ENCODE data around the gene TOX2. TPM values are rescaled to one million over a fixed set of nuclear protein-coding genes. Genes with fewer than 3 reads are reported as not detected.

Gene TOX2
- total RNA-seq, 1 experiment from 2014 or later: 1.7 TPM

- Mint-ChIP-seq H3K4me3 (no peak overlapping the region), H3K4me1 (no peaks in the 10 kb centered on the region)
Measured at GRCh38 chr20:44098657-44099056, 184.0 kb downstream of the TOX2 start.

More at GRCh38 chr20:44098657-44099056, 184.0 kb downstream of the TOX2 start:
- H2BK20ac ChIP-seq (ENCODE audit: low read depth, low read length, poor library complexity, severe bottlenecking): no peak overlapping the region
- no peak overlapping the region for H3K18ac ChIP-seq (ENCODE audit: insufficient read length, low read depth, low read length)
- H3K79me1 ChIP-seq (ENCODE audit: insufficient read depth, low read depth, low read length, poor library complexity, severe bottlenecking): no peaks in the 10 kb centered on the region
- no peak for DNase-seq
- H2AFZ ChIP-seq (ENCODE audit: low read length): no peak overlapping the region
- H3K27me3 Mint-ChIP-seq (ENCODE audit: low read depth): peaks cover 5% of the 10 kb centered on the region
- H3K27ac Mint-ChIP-seq: no peak overlapping the region
- no peak overlapping the region for H2BK15ac ChIP-seq (ENCODE audit: low read depth, low read length)
- H3T11ph ChIP-seq (ENCODE audit: low read length): no peak overlapping the region
- H3K9me3 Mint-ChIP-seq: no peaks in the 10 kb centered on the region
- no peaks in the 10 kb centered on the region for H3K36me3 Mint-ChIP-seq (ENCODE audit: insufficient read depth in 1 of 3, low read depth in 3 of 3)
- no peak overlapping the region for H3K14ac ChIP-seq (ENCODE audit: insufficient read depth, low read length)
- H4K5ac ChIP-seq (ENCODE audit: insufficient read length, low read depth, low read length): no peak overlapping the region
- H4K91ac ChIP-seq (ENCODE audit: insufficient read length, low read depth, low read length): no peak overlapping the region
- H3K79me2 ChIP-seq (ENCODE audit: insufficient read depth, low read length): no peaks in the 10 kb centered on the region
- H2AK5ac ChIP-seq (ENCODE audit: insufficient read length, low read length): no peak overlapping the region
- H3K23me2 ChIP-seq (ENCODE audit: insufficient read length, low read depth, low read length, poor library complexity, severe bottlenecking): no peaks in the 10 kb centered on the region
- no peak for TF ChIP-seq CTCF (conservative IDR thresholded peaks at IDR 0.05)
- H4K20me1 ChIP-seq (ENCODE audit: control insufficient read depth, insufficient read depth, insufficient read length): no peaks in the 10 kb centered on the region
- no peak overlapping the region for H3K56ac ChIP-seq (ENCODE audit: insufficient read length, low read depth, low read length)
- no peak overlapping the region for H3K27ac ChIP-seq (ENCODE audit: insufficient read length, low read depth, low read length)
- H2BK120ac ChIP-seq (ENCODE audit: low read depth, low read length, poor library complexity, severe bottlenecking): no peak overlapping the region
- no peaks in the 10 kb centered on the region for H3K4me1 ChIP-seq (ENCODE audit: insufficient read depth, low read length)
- H2BK12ac ChIP-seq (ENCODE audit: insufficient read length, low read depth, low read length): no peak overlapping the region
- no peaks in the 10 kb centered on the region for H3K27me3 ChIP-seq (ENCODE audit: insufficient read depth, low read length)
- H3K4ac ChIP-seq (ENCODE audit: low read depth, low read length): no peak overlapping the region
- no peak overlapping the region for H2BK5ac ChIP-seq (ENCODE audit: insufficient read length, low read length)
- H4K8ac ChIP-seq (replicated peaks; ENCODE audit: insufficient read length, low read depth, low read length): no peak overlapping the region
- no peak overlapping the region for H3K4me2 ChIP-seq (ENCODE audit: insufficient read depth, insufficient read length, low read length)
- no peak overlapping the region for H3K23ac ChIP-seq (ENCODE audit: insufficient read length, low read depth, low read length)
- no peaks in the 10 kb centered on the region for H3K9me3 ChIP-seq (ENCODE audit: control insufficient read depth, low read depth, low read length)
- WGBS (ENCODE audit: extremely low coverage, insufficient read length, low lambda C conversion rate): no CpG with 5 or more reads among the region's 5 CpGs
- H3K9ac ChIP-seq (ENCODE audit: extremely low read depth, insufficient read length, low read length): no peak overlapping the region
